GM18870 (cell line): Measurements from ENCODE around the gene ANXA11.
"Not testable (repeated sequence)": the region's sequence is repeated elsewhere in the genome, so short reads cannot be mapped to it uniquely, and the experiment has no call there.

Experiments
- ATAC-seq: cut with Tn5 transposase; IDR thresholded peaks from one replicate; pipeline ENCODE4 v1.9.1; 2021; ENCODE audit warnings: moderate library complexity; ENCODE audit not compliant: unreplicated experiment

The ANXA11 gene

GRCh38 chr10:80149123-80149522 lies 56.2 kb downstream of the ANXA11 start:
- ATAC-seq: no peak

- ATAC-seq: no peak
Observed at GRCh38 chr10:80148166-80148805, 57.1 kb downstream of the ANXA11 start.

GRCh38 chr10:80146918-80147317 lies 58.4 kb downstream of the ANXA11 start:
- ATAC-seq: no peak

GRCh38 chr10:80145406-80146308 lies 59.7 kb downstream of the ANXA11 start:
- not testable (repeated sequence) for ATAC-seq

GRCh38 chr10:80144696-80145131 lies 60.6 kb downstream of the ANXA11 start:
- ATAC-seq: no peak

- ATAC-seq: no peak
Observed at GRCh38 chr10:80144067-80144695, 61.2 kb downstream of the ANXA11 start.

GRCh38 chr10:80141696-80142460 lies 63.5 kb downstream of the ANXA11 start:
- no peak for ATAC-seq

GRCh38 chr10:80140251-80140650 lies 65.1 kb downstream of the ANXA11 start:
- no peak for ATAC-seq

GRCh38 chr10:80139265-80139664 lies 66.1 kb downstream of the ANXA11 start:
- ATAC-seq: no peak

- no peak for ATAC-seq
Observed at GRCh38 chr10:80137920-80138319, 67.4 kb downstream of the ANXA11 start.

- no peak for ATAC-seq
Observed at GRCh38 chr10:80137031-80137862, 68.1 kb downstream of the ANXA11 start.

GRCh38 chr10:80136134-80136571 lies 69.2 kb downstream of the ANXA11 start:
- no peak for ATAC-seq

- ATAC-seq: not testable (repeated sequence)
Observed at GRCh38 chr10:80133687-80134086, 71.7 kb downstream of the ANXA11 start.

- ATAC-seq: no peak
Observed at GRCh38 chr10:80133206-80133605, 72.1 kb downstream of the ANXA11 start.

GRCh38 chr10:80132299-80133139 lies 72.8 kb downstream of the ANXA11 start, which contains the start of gene PLAC9:
PLAC9 (plus strand) TSS chr10:80132730; CDS start chr10:80132763, 33 bp downstream.
- no peak for ATAC-seq

GRCh38 chr10:80131499-80131901 lies 73.8 kb downstream of the ANXA11 start:
- no peak for ATAC-seq

GRCh38 chr10:80126876-80127275 lies 78.5 kb downstream of the ANXA11 start:
- ATAC-seq: no peak

GRCh38 chr10:80122746-80123145 lies 82.6 kb downstream of the ANXA11 start:
- ATAC-seq: no peak

- ATAC-seq: no peak
Observed at GRCh38 chr10:80122110-80122710, 83.1 kb downstream of the ANXA11 start.
